Measurements from ENCODE around the gene DUSP9. TPM values are rescaled to one million over a fixed set of nuclear protein-coding genes. Genes with fewer than 3 reads are reported as not detected.

The DUSP9 gene
- total RNA-seq, 4 donors from 2014 or later = 0.19 to 0.48 TPM; not detected in 2

- no peak for DNase-seq (ENCODE audit: low spot score in 2 of 2)
- no peak for TF ChIP-seq EP300 (IDR thresholded peaks at IDR 0.05)
- H3K36me3 ChIP-seq = no peaks in the 10 kb centered on the region
- H3K4me1 ChIP-seq = no peaks in the 10 kb centered on the region
- no peak overlapping the region for H3K27ac ChIP-seq
- no peak overlapping the region for H3K4me3 ChIP-seq
- H3K9me3 ChIP-seq = no peaks in the 10 kb centered on the region
- WGBS = 71% methylated on average over 11 of the region's 15 CpGs
- H3K27me3 ChIP-seq = no peaks in the 10 kb centered on the region
Measured at GRCh38 chrX:153627675-153628111, 19.3 kb upstream of the DUSP9 start.

DNA sequence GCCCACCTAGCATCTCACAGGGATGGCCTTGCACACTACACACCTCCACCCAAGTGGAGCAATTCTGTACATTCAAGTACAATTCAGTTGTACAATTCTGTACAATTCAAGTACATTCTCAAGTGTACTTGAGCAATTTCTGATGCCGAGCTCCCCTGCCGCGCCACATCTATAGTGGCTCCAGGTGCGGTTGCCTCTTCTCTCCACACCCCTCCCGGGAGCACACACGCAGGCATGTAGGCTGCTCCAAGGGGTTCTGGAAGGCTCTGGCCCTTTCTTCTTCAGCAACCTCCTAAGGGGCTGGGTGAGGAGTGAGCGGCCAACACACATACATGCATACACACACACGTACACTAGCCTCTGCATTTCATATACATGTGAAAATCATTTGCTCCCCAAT lies 18.9 kb upstream of the DUSP9 start:
- peak in 1 of 2 donors; percentile 31 for DNase-seq (ENCODE audit: low spot score in 2 of 2)
- 81% methylated on average over 8 of the region's 8 CpGs for WGBS
- Histone ChIP-seq H3K27ac (no peak overlapping the region), H3K4me3 (no peak overlapping the region), H3K4me1 (no peaks in the 10 kb centered on the region), H3K27me3 (no peaks in the 10 kb centered on the region), H3K36me3 (no peaks in the 10 kb centered on the region), H3K9me3 (no peaks in the 10 kb centered on the region)
- TF ChIP-seq EP300 (IDR thresholded peaks at IDR 0.05) (no peak), CTCF (IDR thresholded peaks at IDR 0.05) (no peak)

GRCh38 chrX:153628665-153629064 lies 18.3 kb upstream of the DUSP9 start:
- 81% methylated on average over 4 of the region's 12 CpGs for WGBS
- Histone ChIP-seq H3K27me3 (no peaks in the 10 kb centered on the region), H3K36me3 (no peaks in the 10 kb centered on the region), H3K9me3 (no peaks in the 10 kb centered on the region), H3K4me1 (no peaks in the 10 kb centered on the region), H3K4me3 (no peak overlapping the region), H3K27ac (no peak overlapping the region)
- peak in 1 of 2 donors; percentile 32 for DNase-seq (ENCODE audit: low spot score in 2 of 2)
- TF ChIP-seq CTCF (IDR thresholded peaks at IDR 0.05) (no peak), EP300 (IDR thresholded peaks at IDR 0.05) (no peak), POLR2A (IDR thresholded peaks at IDR 0.05) (no peak), POLR2AphosphoS5 (IDR thresholded peaks at IDR 0.05) (no peak)

DNA sequence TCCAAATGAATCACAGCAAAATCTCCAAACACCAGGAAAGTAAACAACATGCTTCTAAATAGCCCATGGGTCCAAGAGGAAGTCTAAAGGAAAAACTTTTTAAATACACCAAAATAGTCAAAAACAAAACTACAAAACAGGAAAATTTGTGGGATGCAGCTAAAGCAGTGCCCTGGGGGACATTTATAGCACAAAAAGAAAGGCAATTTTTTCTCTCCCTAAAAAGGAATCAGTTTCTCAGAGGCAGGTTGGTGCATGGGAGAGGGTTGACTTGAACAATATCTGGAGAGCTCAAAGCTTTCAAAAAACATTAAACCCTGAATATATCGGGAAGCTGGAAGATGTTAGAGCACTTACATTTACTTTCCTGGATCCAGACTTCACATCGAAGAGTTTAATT lies 15.7 kb upstream of the DUSP9 start:
- WGBS = 91% methylated on average over 2 of the region's 2 CpGs
- TF ChIP-seq EP300 (IDR thresholded peaks at IDR 0.05) (no peak), POLR2AphosphoS5 (IDR thresholded peaks at IDR 0.05) (no peak)

DNA sequence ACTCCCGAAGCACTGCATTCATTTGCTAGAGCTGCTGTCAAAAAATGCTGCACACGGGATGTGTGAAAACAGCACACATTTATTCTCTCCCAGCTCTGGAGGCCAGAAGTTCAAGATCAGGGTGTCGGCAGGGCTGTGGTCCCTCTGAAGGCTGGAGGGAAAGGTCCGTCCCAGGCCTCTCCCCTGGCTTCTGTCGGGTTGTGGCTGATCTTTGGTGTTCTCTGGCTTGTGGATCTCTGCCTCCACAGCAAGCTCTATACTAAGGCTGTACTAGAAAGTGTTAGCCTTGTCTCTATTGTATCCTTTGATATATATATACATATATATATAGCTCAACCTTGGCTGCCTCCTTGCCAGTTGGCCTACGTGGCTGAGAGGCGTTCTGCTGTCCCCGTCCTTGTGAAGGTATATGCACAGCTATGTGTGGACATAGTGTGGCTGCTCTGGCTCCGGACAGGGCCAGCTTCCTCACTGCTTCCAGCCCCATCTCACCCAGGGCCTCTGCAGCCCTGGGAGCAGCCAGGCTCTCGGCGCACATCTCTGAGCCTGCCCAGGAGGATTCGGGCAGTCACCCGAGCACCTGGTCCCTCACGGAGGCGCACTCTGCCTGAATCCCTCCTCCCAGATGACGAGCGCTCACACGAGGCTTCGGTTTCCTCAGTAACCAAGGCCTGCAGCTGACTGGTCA lies 15.0 kb upstream of the DUSP9 start:
- no peak overlapping the region for H3K27ac ChIP-seq
- H3K4me3 ChIP-seq = no peak overlapping the region
- H3K4me1 ChIP-seq = no peaks in the 10 kb centered on the region
- no peaks in the 10 kb centered on the region for H3K36me3 ChIP-seq
- TF ChIP-seq EP300 (IDR thresholded peaks at IDR 0.05) (no peak), POLR2A (IDR thresholded peaks at IDR 0.05) (no peak), CTCF (IDR thresholded peaks at IDR 0.05) (no peak), POLR2AphosphoS5 (IDR thresholded peaks at IDR 0.05) (no peak)
- H3K9me3 ChIP-seq = no peaks in the 10 kb centered on the region
- H3K27me3 ChIP-seq = no peaks in the 10 kb centered on the region
- DNase-seq (ENCODE audit: low spot score in 2 of 2) = no peak
- 84% methylated on average over 8 of the region's 19 CpGs for WGBS

More for the DNA sequence above, 15.7 kb upstream of the DUSP9 start:
- Histone ChIP-seq H3K27me3 (no peaks in the 10 kb centered on the region), H3K36me3 (no peaks in the 10 kb centered on the region), H3K9me3 (no peaks in the 10 kb centered on the region), H3K4me3 (no peak overlapping the region), H3K4me1 (no peaks in the 10 kb centered on the region), H3K27ac (no peak overlapping the region)
- DNase-seq (ENCODE audit: low spot score in 2 of 2) = no peak

DNA sequence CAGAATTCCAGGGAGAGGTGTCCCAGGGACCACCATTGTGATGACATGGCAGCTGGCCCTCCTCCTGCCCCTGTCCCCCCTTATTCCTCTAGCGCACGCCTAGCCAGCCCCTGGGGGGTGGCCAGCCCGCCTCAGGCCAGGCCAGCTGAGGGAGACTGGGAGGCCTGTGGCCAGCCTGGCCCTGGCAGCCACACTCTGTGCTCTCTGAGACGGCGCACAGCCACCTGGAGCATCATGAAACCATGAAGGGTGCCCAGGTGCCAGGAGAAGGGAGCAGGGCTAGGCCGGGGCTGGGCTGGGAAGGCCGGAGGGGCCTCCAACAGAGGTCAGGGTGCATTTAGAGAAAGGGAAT lies 14.4 kb upstream of the DUSP9 start:
- H3K4me3 ChIP-seq = no peak overlapping the region
- no peaks in the 10 kb centered on the region for H3K27me3 ChIP-seq
- H3K27ac ChIP-seq = no peak overlapping the region
- H3K36me3 ChIP-seq = no peaks in the 10 kb centered on the region
- H3K9me3 ChIP-seq = no peaks in the 10 kb centered on the region
- H3K4me1 ChIP-seq = no peaks in the 10 kb centered on the region
- 84% methylated on average over 2 of the region's 7 CpGs for WGBS
- no peak for DNase-seq (ENCODE audit: low spot score in 2 of 2)
- TF ChIP-seq CTCF (IDR thresholded peaks at IDR 0.05) (no peak), EP300 (IDR thresholded peaks at IDR 0.05) (no peak), POLR2A (IDR thresholded peaks at IDR 0.05) (no peak), POLR2AphosphoS5 (IDR thresholded peaks at IDR 0.05) (no peak)
